Activated gamma-delta T cell treated with Interleukin-2 at 50 U/mL for 16 hours (primary cell): ENCODE data around the gene WDR90.

Experiments
- DNase-seq: peaks from one replicate; pipeline ENCODE4 v3.0.0-alpha.2; 2020

WDR90 gene

DNA sequence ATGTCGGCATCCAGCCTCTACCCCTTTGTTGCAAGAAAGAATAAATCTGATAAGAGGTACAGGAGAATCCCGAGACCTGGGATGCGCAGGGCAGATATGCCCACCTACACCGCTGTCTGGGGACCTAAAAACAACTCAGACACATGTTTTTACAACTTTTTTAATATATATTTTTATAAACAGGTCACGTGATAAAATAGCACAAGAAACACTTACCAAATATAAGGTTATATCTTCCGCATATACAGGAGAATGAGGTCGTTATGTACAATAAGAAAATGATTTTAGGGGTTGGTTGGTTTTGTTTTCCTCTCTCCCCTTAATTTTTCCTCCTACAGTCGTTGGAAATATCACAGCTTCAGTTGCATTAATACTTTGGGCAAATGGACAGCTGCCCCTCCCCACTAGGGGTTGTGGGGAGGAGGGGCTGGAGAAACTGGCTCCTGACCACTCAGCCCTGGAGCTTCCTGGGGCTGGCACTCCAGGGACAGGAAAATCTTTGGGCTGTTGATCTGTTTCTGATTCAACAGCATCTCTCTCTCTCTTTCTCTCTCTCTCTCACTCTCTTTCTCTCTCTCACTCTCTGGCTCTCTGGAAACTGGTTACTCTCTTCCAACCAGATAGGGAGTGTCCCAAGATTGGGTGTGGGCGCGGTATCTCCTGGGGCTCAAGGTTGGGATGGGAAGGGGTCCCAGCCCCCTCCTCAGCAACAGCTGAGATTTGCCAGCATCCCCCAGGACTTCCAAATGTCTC is 43.4 kb downstream of the WDR90 start:
- no peak for DNase-seq

DNA sequence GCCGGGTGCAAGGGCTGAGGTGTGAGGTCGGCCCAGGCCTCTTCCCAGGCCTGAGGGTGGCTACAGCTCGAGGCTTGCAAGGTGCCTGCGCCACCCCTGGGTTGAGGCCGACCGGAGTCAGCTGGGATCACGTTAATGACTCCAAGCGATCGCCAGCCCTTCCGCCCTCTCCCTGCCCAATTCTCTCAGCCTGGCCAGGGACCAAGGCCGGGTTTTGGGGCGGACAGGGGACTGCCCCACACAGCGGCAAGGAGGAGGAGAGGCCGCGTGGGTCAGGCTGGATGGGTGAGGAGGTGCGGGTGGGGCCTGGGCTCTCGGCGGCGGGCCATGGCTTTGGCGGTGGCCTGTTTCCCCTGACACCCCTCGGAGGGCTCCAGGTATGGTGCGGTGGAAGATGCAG is 44.2 kb downstream of the WDR90 start:
- no peak for DNase-seq

DNA sequence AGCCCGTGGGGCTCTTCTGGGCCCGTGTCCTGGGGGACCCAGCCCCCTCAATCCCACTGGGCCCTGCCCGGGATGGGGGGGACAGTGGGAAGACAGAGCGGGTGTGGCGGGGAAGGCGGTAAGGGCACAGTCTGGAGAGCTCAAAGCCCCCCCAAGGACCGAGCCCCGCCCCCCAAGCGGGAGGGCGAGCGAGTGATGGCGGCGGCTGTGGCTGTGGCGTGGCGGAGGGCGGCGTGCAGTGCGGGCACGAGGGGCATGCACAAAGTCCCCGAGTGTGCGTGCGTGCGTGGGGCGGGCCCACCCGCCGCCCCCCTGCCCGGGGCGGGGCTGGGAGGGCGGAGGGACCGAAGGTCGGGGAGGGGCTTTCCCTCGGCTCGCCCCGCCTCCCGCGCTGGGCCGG is 44.6 kb downstream of the WDR90 start:
- peak; percentile 45 for DNase-seq

DNA sequence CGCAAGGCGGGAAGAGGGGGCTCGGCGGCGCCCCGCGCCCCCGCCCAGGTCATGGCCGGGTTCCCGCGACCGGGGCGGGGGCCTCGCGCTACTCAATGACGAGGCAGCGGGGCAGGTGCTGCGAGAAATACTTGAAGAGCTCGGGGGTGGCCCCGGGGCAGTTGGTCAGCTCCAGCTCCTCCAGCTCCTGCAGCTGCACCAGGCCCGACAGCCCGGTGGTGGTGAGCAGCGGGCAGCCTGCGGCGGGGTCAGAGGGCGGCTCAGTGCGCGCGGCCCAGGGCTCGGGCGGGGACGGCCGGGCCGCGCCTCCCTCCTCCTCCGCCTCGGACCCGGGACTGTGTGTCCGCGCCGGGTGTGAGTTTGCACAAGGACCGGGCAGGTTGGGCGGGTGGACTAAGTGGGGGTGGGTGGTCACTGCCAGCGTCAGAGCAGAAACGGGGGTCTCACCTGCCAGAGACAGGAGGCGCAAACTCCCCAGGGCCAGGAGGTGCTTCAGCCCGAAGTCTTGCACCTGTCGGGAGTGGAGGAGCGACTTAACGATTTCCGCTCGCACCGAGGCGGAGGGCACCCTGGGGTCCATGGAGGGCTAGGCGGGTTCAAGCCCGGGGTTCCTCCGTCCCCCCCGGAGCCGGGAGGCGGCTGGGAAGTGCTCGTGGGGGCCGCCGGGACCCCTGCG is 45.2 kb downstream of the WDR90 start:
- DNase-seq, result no peak

DNA sequence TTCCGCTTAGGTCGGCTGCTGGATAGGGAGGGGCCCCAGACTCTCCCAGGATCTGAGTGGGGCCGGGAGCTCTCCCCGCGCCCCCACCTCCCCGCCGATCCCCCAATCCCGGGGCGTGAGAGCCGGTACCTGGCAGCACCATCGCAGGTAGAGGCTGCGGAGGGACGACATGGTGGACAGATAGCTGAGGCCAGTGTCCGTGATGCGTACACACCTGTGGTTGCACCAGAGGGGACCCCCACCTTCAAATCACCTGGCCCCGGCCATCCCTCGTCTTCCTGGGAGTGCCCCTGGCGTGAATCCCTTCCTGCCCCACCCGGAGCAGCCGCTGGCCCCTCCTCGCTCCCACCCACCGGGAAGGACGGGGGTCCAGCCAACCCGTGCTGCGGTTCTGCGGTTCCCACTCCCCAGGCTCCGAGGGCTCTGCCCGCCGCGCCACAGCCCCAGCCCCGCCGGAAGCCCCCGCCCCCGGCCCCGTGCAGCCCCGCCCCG is 45.7 kb downstream of the WDR90 start:
- DNase-seq, result no peak

DNA sequence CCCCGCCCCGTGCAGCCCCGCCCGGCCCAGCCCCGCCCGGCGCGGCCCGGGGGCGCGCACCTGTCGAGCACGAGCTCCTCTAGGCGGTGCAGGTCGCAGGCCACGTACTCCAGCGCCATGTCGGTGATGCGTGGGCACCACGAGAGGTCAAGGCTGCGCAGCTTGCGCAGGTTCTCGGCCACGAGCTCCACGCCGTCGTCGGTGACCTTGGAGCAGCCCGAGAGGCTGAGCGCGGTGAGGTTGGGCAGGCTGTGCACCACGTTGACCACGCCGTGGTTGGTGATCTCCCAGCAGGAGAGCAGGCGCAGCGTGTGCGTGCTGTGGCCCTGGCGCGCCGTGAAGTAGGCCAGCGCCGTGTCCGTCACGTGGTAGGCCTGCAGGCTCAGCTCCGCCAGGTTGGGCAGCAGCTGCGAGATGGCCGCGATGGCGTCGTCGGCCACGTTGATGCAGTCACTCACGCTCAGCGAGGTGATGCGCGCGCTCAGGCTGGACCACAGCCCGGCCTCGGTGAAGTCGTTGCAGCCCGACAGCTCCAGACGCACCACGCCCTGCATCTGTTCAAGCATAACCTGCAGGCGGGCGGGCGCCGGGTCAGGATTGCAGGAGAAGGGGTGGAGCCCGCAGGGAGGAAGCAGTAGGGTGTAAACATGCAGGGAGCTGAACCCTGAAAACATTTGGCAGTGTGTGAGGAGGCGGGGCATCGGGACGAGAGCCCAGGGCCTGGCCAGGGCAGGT is 46.4 kb downstream of the WDR90 start:
- DNase-seq, result peak; percentile 52

DNA sequence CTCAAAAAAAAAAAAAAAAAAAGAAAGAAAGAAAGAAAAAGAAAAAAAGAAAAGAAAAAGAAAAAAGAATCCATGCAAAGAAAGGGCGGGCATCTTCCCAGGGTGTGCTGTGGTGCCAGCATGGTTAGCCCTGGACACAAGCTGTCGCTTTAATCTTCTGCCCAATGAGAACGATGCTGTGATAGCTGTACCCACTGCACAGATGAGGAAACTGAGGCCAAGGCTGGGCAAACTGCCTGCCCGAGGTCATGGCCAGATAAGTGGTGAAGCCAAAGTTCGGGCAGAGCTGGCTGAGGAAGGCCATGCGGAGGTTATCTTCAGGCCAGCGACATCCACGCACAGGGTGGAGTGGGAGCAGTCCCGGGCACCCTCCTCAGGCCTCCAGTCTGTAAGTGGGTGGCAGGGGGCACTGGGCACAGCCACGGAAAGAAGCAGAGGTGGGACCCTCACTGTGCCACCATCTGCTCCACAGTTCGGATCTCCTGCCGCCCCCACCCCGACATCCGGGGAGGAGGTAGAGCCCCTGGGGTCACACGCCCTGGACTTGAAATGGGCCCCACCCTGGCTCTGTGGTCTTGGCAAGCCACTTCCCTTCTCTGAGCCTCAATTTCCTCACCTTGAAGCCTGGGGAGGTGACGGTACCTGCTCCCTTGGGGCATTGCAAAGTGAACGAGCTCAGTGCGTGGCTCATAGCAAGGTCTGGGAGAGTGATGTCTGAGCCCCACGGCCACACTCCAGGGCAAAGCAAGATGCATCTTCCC is 49.9 kb downstream of the WDR90 start:
- no peak for DNase-seq

DNA sequence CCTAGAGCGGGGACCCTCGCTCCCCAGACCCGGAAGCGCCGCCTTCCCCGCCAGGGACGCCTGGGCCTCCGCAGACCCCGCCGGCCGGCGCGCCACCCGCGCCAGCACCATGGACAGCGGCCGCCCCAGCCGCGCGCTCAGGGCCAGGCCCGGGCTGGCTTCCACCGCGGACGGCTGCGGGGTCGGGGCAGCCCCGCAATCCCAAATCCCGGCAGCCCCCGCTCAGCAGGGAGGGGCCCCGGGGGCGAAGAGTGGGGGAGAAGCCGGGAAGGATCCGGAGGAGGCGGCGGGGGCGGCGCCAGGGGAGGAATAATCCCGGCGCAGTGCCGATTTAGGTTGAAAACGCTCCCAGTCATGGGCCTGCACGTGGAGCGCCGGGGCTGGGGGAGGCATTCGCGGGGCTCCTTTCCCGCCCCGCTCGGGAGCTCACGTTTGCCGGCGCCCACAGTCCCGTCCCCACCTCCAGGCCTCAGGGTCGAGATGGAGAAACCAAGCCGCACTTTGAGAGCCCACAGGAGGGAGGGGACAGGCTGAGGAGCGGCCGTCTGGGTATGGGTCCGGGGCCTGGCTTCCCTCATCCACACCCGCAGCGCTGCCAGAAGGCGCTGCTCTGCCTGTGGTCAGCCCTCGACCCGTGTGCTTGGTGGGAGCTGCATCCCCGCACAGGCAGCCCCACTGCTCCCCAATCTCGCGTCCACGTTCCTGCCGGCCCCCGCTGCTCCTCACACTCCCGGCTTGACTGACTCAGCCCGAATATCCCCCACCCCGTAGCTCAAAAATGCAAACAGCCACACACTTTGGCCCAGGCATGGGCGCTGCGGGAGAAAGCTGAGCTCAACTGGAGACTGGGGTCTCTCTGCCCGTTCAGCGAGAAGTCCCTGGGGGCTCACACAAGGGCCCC is 51.8 kb downstream of the WDR90 start:
- DNase-seq, result peak; percentile 36

DNA sequence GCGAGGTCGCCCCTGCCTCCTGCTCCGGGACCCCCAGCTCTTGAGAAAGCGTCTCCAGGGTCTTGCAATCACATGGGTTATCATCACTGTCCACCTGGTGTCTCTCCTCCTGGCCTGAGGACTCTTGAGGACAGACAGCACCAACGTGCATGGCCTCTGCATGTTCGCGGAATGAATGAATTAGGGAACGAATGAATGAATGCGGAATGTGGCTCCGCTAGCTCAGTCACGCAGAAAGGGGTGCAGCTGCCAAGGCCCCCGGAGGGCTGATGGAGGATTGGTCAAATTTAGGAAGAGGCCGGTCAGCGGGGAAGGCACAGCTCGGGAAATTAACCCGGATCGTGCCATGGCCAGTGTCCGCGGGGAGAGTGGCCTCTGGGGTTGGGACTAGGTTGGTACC is 53.2 kb downstream of the WDR90 start:
- no peak for DNase-seq

DNA sequence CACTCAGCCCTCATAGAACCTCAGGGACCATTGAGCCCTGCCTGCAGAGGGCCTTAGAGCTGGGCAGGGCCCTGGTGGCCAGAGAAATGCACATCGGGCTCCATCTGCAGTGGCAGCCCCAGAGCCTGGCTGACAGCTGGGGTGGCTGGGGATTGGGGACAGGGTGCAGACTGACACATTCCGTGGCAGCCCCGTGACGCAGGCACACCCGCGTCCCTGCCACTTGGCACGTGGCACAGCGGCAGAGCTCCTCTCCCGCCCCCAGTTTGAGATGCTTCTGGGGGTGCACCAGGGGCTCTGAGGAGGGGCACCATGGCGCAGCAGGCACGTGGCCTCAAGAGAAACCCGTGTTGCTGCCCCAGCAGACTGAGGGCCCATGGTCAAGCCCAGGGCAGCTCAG is 54.2 kb downstream of the WDR90 start:
- no peak for DNase-seq

DNA sequence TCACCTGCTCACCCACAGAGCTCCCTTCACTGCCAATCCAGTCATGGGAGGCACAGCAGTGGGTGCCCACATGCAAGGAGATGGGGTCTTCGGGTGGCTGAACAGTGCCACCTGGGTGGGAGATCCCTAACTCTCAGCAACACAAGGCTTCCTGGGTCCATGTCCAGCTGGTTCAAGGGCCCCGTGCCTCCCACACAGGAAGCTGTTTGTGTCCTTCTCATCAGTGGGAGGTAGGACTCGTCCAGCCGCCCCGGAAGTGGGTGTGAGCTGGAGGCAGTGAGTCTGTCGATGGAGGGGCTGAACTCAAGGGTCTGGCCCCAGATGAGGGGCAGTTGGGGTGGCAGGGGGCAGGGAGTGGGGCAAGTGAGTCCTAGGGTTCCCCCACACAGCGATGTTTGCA is 54.9 kb downstream of the WDR90 start:
- no peak for DNase-seq

DNA sequence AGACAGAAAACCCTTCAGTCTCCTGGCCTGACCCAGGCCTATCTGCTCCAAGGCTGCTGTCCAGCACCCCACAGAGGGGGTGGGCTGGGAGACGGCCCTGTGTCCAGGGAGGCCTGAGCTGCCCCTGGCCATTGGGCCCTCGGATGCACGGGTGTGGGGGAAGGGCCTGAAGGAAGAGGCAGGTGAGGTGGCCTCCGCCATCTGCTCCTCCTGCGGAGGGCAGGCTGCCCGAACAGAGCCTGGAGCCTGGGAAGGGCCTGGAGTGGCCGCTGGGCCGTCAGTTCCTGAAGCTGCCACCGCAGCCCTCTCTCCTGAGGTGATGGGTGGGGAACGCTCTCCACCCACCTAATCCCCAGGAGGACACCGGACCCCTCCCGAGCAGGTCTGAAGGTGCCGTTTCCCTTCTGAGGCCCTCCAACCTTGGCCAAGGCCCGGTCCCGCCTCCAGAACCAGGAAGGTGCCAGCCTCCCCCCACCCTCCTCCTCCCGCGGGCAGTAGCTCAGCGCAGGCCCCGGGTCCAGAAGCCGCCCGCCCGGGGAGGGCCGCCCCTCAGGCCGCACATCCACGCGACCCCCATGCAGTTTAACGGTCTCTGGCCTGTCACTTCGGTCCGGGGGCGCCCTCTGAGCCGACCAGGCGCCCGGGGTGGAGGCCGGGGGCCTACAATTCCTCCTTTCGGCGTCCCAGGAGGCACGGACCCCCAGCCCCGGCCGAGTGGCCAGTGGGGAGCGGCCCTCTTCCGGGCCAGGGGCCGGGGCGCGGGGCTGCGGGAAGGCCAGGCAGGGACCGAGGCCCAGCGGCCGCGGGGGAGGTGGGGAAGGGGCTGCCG is 55.6 kb downstream of the WDR90 start:
- DNase-seq, result no peak

DNA sequence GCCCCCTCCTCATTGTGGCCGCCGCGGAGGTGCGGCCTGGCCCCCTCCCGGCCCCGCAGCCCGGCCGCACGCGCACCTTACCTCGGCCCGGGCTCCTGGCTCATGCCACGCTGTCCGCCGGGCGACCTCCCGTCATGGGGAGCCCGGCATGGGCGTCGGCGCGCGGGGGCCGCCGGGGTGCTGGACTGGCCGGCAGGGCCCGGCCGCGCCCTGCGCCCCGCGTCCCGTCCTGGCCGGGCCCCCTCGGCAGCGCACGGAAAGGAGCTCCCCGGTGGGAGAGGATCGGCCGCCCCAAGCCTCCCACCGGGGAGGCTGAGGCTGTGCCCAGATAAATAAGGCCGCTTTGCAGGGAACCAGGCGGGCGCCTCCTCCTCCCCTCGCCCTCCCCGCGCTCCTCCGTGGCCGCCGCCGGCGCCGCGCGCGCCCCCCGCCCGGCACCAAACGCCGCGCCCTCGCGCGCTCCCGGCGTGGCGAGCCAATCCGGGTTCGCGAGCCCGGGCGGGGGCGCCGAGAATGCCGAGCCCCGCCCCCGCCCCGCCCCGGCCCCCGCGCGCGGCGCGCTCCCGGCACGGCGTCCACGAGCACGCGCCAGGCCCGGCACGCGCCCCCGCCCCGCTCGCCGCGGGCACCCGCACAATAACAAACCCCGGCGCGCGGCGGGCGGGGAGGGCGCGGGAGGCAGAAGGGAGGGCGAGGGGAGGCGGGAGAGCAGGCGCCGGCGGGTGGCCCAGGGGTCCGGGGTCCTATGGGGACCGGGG is 56.4 kb downstream of the WDR90 start, which contains the start of gene FBXL16:
Gene FBXL16, minus strand, starts transcription at position 371 of the 758 bp plus-strand sequence. CDS start 8,396 bp downstream, outside the sequence.
- DNase-seq, result no peak

DNA sequence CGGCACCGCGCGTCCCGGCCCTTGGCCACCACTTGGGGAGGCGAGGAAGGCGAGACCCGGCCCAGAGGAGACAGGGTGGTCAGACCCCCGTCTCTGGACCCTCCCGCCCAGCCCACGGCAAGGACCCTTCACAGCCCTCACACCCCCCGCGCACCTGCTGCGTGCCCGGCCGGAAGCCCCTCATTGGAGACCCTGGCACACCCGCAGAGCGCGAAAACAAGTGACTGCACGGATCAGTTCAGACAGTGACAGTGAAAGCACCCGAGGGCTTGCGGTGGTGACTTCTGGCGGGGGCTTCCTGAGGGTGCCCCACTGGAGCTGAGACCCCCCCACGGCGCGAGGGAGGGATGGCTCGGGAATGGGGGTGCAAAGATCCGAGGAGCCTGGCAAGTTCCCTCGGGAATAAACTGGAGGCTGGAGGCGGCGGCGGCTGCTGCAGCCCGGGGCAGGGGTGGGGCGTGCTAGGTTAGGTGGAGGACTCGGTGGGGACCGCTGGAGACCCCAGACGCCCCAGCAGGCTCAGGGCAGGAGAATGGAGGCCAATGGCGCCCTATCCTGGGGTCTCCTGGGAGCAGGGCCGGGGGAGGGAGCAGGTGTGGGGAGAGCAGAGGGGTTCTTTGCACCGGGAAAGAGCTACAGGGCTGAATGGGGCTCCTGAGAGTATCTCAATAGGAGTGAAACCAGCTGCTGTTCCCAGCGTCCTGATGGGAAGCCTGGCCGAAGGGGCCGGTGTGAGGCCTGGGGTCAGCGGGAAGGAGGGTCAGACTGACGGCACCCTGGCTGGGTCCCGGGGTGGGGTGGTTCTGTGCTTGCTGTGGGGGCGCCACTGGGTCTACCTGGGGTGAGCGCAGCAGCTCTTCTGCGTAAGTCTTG is 57.3 kb downstream of the WDR90 start:
- no peak for DNase-seq

DNA sequence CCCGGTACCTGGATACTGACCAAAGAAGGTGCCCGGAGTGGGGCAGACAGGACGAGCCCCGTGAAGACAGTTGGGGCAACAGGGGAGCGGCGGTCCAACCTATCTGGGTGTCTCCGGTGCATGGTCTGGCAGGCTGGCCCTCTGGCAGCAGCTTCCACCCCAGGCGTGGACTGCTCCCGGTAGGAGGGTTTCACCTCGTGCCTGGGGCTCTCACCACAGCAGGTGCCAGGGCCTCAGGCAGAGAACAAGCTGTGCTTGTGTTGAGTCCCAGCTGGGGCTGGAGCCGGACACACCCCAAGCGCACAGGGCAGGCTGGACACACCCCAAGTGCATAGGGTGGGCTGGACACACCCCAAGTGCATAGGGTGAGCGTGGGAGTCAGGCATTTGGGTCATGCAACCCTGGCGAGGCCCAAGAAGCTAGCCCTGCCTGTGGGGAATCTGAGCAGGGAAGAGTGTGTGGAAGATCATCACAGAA is 57.9 kb downstream of the WDR90 start:
- no peak for DNase-seq

DNA sequence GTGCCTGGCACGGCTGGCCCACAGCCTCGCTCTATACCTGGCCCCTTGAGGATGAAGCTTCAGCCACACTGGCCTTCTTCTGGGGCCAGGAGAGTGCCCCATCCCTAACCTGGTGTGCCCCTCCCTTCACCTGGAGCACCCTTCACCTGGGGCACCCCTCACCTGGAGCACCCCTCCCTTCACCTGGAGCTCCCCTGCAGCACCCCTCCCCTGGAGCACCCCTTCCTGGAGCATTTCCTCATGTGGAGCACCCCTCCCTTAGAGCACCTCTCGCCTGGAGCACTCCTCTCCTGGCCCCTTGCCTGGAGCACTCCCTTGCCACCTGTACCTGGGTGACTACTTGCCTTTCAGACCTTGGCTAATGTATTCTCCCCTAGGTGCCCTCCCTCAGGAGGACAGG is 58.9 kb downstream of the WDR90 start:
- DNase-seq, result no peak

DNA sequence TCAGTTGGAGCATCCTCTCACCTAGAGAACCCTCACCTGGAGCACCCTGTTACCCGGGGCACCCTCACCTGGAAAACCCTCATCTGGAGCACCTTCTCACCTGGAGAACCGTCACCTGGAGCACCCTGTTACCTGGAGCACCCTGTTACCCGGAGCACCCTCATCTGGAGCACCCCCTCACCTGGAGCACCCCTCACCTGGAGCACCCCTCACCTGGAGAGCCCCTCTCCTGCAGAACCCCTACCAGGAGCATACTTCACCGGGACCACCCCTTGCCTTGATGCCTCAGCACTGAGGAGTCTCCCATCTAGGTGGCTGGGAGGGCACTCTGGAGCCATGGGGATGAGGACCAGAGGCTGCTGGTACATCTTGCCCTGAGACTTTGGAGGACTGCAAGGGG is 59.8 kb downstream of the WDR90 start:
- DNase-seq, result no peak

DNA sequence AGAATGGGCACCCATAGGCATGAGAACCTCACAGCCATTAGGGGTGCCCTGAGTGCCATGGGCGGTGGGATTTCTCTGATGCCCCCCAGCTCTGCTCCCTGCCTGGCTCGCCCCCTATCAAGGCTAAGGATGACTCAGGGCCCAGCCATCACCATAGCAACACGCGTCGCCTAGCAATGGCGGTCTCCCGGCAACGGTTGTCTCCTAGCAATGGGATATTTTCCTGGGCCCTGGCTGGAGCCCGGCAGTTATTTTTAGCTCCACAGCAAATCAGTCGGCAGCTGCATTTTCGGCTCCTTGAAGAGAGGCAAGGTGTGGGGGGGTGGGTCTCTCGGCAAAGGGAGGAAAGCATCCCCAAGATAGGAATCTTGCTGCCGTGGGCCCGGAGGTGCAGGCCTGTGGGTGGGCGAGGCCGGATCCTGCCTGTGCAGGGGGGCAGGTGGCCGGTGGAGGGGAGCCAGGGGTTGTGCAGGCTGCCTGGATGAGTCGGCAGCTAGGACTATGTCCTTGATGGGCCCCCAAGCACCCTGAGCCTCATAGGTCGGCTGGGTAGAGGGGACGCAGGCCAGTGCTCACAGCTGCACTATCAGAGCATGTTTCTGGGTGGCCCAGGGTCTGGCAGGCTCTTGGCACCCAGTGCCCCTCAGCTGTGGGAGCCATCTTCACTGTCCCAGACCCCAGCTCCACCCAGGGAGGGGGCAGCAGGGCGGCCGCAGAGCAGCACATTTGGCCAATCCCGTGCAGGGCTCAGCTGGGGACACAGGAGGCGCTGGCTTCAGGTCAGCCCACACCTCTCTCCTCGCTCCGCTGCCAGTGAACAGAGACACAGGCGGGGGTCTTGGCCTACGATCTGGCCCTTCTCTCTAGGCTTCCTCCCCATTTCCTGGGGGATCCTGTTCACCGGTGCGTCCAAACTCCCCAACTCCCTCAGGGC is 60.7 kb downstream of the WDR90 start:
- DNase-seq, result no peak
